GM06990 (cell line): ENCODE data around the gene MAP1B.

Experiments
- DNase-seq: peaks from one replicate; pipeline ENCODE4 v3.0.0-alpha.2; 2011; ENCODE audit not compliant: insufficient read length; ENCODE audit errors: extremely low read depth
- H3K27me3 ChIP-seq: replicated peaks from 2 replicates; pipeline ENCODE4 v1.6.0; 2011; ENCODE audit warnings: low read length; ENCODE audit not compliant: control insufficient read depth, insufficient read depth
- H3K36me3 ChIP-seq: 2 replicates; pipeline ENCODE4 v1.5.1; 2011; ENCODE audit warnings: low read length; ENCODE audit not compliant: control insufficient read depth, insufficient read depth
- H3K4me3 ChIP-seq: replicated peaks from 2 replicates; pipeline ENCODE4 v1.5.1; 2011; ENCODE audit warnings: low read depth, mild to moderate bottlenecking, control low read depth, low read length
- CTCF ChIP-seq: IDR thresholded peaks from 2 replicates; pipeline ENCODE4 v1.5.1; 2011; ENCODE audit warnings: low read length, control low read depth, mild to moderate bottlenecking, inconsistent platforms; ENCODE audit not compliant: insufficient read depth, poor library complexity, severe bottlenecking

MAP1B gene

GRCh38 chr5:72076621-72077300 lies 30.5 kb upstream of the MAP1B start:
- no peaks in the 10 kb centered on the region for H3K36me3 ChIP-seq
- no peak for DNase-seq
- no peaks in the 10 kb centered on the region for H3K27me3 ChIP-seq
- no peak overlapping the region for H3K4me3 ChIP-seq
- TF ChIP-seq CTCF: no peak

- Histone ChIP-seq H3K4me3 (no peak overlapping the region), H3K27me3 (no peaks in the 10 kb centered on the region)
- no peak for TF ChIP-seq CTCF
These were observed 29.9 kb upstream of the MAP1B start for GRCh38 chr5:72077390-72077789.

GRCh38 chr5:72079288-72079687 lies 28.0 kb upstream of the MAP1B start:
- DNase-seq: peak; percentile 9
- Histone ChIP-seq H3K27me3 (no peaks in the 10 kb centered on the region), H3K36me3 (no peaks in the 10 kb centered on the region), H3K4me3 (no peak overlapping the region)
- TF ChIP-seq CTCF: peak; percentile 21

More at GRCh38 chr5:72077390-72077789, 29.9 kb upstream of the MAP1B start:
- DNase-seq: no peak
- H3K36me3 ChIP-seq: no peaks in the 10 kb centered on the region

GRCh38 chr5:72082048-72082447 lies 25.2 kb upstream of the MAP1B start:
- Histone ChIP-seq H3K36me3 (no peaks in the 10 kb centered on the region), H3K27me3 (no peaks in the 10 kb centered on the region), H3K4me3 (no peak overlapping the region)
- TF ChIP-seq CTCF: no peak
- DNase-seq: no peak

GRCh38 chr5:72084876-72085275 lies 22.4 kb upstream of the MAP1B start:
- no peak overlapping the region for H3K4me3 ChIP-seq
- DNase-seq: no peak

More at GRCh38 chr5:72084876-72085275, 22.4 kb upstream of the MAP1B start:
- H3K27me3 ChIP-seq: no peaks in the 10 kb centered on the region
- no peaks in the 10 kb centered on the region for H3K36me3 ChIP-seq
- TF ChIP-seq CTCF: no peak
